ENCODE measurements around the gene SIDT2. TPM values are rescaled to one million over a fixed set of nuclear protein-coding genes. Genes with fewer than 3 reads are reported as not detected.

Gene SIDT2
- total and polyA plus RNA-seq, 2 donors (not counting 3 experiments of a cell fraction or from before 2014, with no cell fraction given) = 28.7 to 34.5 TPM

GRCh38 chr11:117201658-117202305 is 23.2 kb downstream of the SIDT2 start:
- no peak overlapping the region for H3K4me2 ChIP-seq (ENCODE audit: insufficient read depth, low read length)
- H3K27ac ChIP-seq (ENCODE audit: insufficient read depth, low read depth, low read length) = no peak overlapping the region
- H3K79me2 ChIP-seq (ENCODE audit: control insufficient read depth, insufficient read depth, low read length) = no peaks in the 10 kb centered on the region
- no peaks in the 10 kb centered on the region for H3K9me3 ChIP-seq (replicated peaks; ENCODE audit: control insufficient read depth, insufficient read depth, low read length)
- H3K27me3 ChIP-seq (ENCODE audit: control insufficient read depth in 2 of 2, insufficient read depth in 2 of 2, low read length in 2 of 2) = no peaks in the 10 kb centered on the region
- DNase-seq (ENCODE audit: low read depth, low spot score) = no peak
- no peak for FAIRE-seq
- H3K36me3 ChIP-seq (ENCODE audit: control insufficient read depth in 2 of 2, extremely low read depth in 1 of 2, insufficient read depth in 2 of 2, low read length in 2 of 2) = peaks cover 0 to 4% of the 10 kb centered on the region in 2 experiments
- ChIA-PET CTCF (interaction anchor here (0.8 to 1.6 kb wide), 3 partner anchors 20 to 30 kb away, joined by 3 to 6 read pairs (median 3); partner anchors contain the start of gene PCSK7), POLR2A (interaction anchor here (0.7 kb wide), 1 partner anchor 414 kb away, joined by 3 read pairs; the partner anchor contains the start of gene ZPR1)
- intact Hi-C loops (cut with micrococcal nuclease) (no loop called here), dilution Hi-C loops (cut with MboI; ENCODE audit: extremely low pct_ligation_motif_present, low sequenced_read_pairs) (no loop called here)
- no TSS peak for BruUV-seq (replicated peaks)
- H4K20me1 ChIP-seq (replicated peaks; ENCODE audit: control insufficient read depth, extremely low read depth, insufficient read depth, low read length) = no peaks in the 10 kb centered on the region
- no peak overlapping the region for H2AFZ ChIP-seq (ENCODE audit: low read depth, low read length)
- H3K9ac ChIP-seq (replicated peaks; ENCODE audit: extremely low read depth, insufficient read depth, low read length) = no peak overlapping the region
- H3K4me3 ChIP-seq (replicated peaks in 1 of 3; ENCODE audit: insufficient read depth in 1 of 3, low read depth in 1 of 3, low read length in 3 of 3) = no peak overlapping the region
- H3K9me1 ChIP-seq (replicated peaks; ENCODE audit: control insufficient read depth, extremely low read depth, insufficient read depth, low read length) = no peaks in the 10 kb centered on the region
- TF ChIP-seq GATA2 (IDR thresholded peaks at IDR 0.05; ENCODE audit: insufficient read depth, insufficient read length, low read depth, low read length) (no peak), MYC (IDR thresholded peaks at IDR 0.05; ENCODE audit: low read depth, low read length) (no peak), JUN (IDR thresholded peaks at IDR 0.05; ENCODE audit: borderline replicate concordance, insufficient read depth, insufficient read length, low read depth) (no peak), EZH2 (IDR thresholded peaks at IDR 0.05; ENCODE audit: borderline replicate concordance, low read depth, low read length, severe bottlenecking) (no peak), FOS (IDR thresholded peaks at IDR 0.05; ENCODE audit: borderline replicate concordance, insufficient read depth, low read length) (no peak)
- peaks cover 9% of the 10 kb centered on the region for H3K4me1 ChIP-seq (ENCODE audit: control insufficient read depth, extremely low read depth, insufficient read depth, low read length)

- CTCF ChIA-PET = interaction anchor here (1.6 kb wide), 1 partner anchor 24 kb away, joined by 6 read pairs; no protein-coding TSS in a partner anchor
- intact Hi-C loops (cut with micrococcal nuclease) = no loop called here
- no peak overlapping the region for H3K27ac ChIP-seq (ENCODE audit: insufficient read depth, low read depth, low read length)
These were observed 24.0 kb downstream of the SIDT2 start for GRCh38 chr11:117202386-117203068.

More at GRCh38 chr11:117202386-117203068, 24.0 kb downstream of the SIDT2 start:
- no peak for FAIRE-seq
- no peak overlapping the region for H2AFZ ChIP-seq (ENCODE audit: low read depth, low read length)
- no peaks in the 10 kb centered on the region for H3K9me3 ChIP-seq (replicated peaks; ENCODE audit: control insufficient read depth, insufficient read depth, low read length)
- dilution Hi-C loops (cut with MboI; ENCODE audit: extremely low pct_ligation_motif_present, low sequenced_read_pairs) = no loop called here
- no peak overlapping the region for H3K4me2 ChIP-seq (ENCODE audit: insufficient read depth, low read length)
- H3K79me2 ChIP-seq (ENCODE audit: control insufficient read depth, insufficient read depth, low read length) = no peaks in the 10 kb centered on the region
- no peak for TF ChIP-seq CTCF (IDR thresholded peaks at IDR 0.05; ENCODE audit: extremely low read depth in 1 of 2, insufficient read depth in 1 of 2, low read depth in 1 of 2, low read length in 2 of 2)
- no peak for TF ChIP-seq GATA2 (IDR thresholded peaks at IDR 0.05; ENCODE audit: insufficient read depth, insufficient read length, low read depth, low read length)
- TF ChIP-seq MYC (IDR thresholded peaks at IDR 0.05; ENCODE audit: low read depth, low read length) = no peak
- no peak for TF ChIP-seq FOS (IDR thresholded peaks at IDR 0.05; ENCODE audit: borderline replicate concordance, insufficient read depth, low read length)
- TF ChIP-seq POLR2A (IDR thresholded peaks at IDR 0.05; ENCODE audit: low read depth, low read length) = no peak
- TF ChIP-seq POLR2AphosphoS5 (IDR thresholded peaks at IDR 0.05; ENCODE audit: insufficient read depth, low read depth, low read length) = no peak
- no peak for TF ChIP-seq JUN (IDR thresholded peaks at IDR 0.05; ENCODE audit: borderline replicate concordance, insufficient read depth, insufficient read length, low read depth)
- TF ChIP-seq EZH2 (IDR thresholded peaks at IDR 0.05; ENCODE audit: borderline replicate concordance, low read depth, low read length, severe bottlenecking) = no peak
- no peak for TF ChIP-seq MAX (IDR thresholded peaks at IDR 0.05; ENCODE audit: insufficient read depth, insufficient read length)
- H4K20me1 ChIP-seq (replicated peaks; ENCODE audit: control insufficient read depth, extremely low read depth, insufficient read depth, low read length) = no peaks in the 10 kb centered on the region
- no peaks in the 10 kb centered on the region for H3K27me3 ChIP-seq (ENCODE audit: control insufficient read depth in 2 of 2, insufficient read depth in 2 of 2, low read length in 2 of 2)
- no TSS peak for BruUV-seq (replicated peaks)
- H3K4me3 ChIP-seq (replicated peaks in 1 of 3; ENCODE audit: insufficient read depth in 1 of 3, low read depth in 1 of 3, low read length in 3 of 3) = no peak overlapping the region
- H3K36me3 ChIP-seq (ENCODE audit: control insufficient read depth in 2 of 2, extremely low read depth in 1 of 2, insufficient read depth in 2 of 2, low read length in 2 of 2) = peaks cover 0 to 4% of the 10 kb centered on the region in 2 experiments
- no peak for DNase-seq (ENCODE audit: low read depth, low spot score)
- POLR2A ChIA-PET = no interaction called here
- H3K9me1 ChIP-seq (replicated peaks; ENCODE audit: control insufficient read depth, extremely low read depth, insufficient read depth, low read length) = no peaks in the 10 kb centered on the region
- no peak overlapping the region for H3K9ac ChIP-seq (replicated peaks; ENCODE audit: extremely low read depth, insufficient read depth, low read length)
- H3K4me1 ChIP-seq (ENCODE audit: control insufficient read depth, extremely low read depth, insufficient read depth, low read length) = peaks cover 9% of the 10 kb centered on the region

Data from endothelial cell of umbilical vein (primary cell).